ENCODE measurements around the gene MLLT10. TPM values are rescaled to one million over a fixed set of nuclear protein-coding genes. Genes with fewer than 3 reads are reported as not detected.
A peak's percentile ranks its signal among the peaks of the same experiment; 100 is the strongest.

Gene MLLT10
- polyA plus RNA-seq, 1 donor = 39.4 TPM

GRCh38 chr10:21528236-21529031, 5.6 kb upstream of the MLLT10 start:
- DNase-seq = peak in 1 of 2 donors; percentile 52
- Histone ChIP-seq H3K9me3 (ENCODE audit: control insufficient read depth, low read depth, low read length) (no peaks in the 10 kb centered on the region), H3K27ac (ENCODE audit: low read length) (peak overlapping the region; percentile 99), H3K36me3 (ENCODE audit: control insufficient read depth, insufficient read depth, low read length) (no peaks in the 10 kb centered on the region), H3K4me1 (ENCODE audit: control insufficient read depth, insufficient read depth, low read length) (peaks cover 11% of the 10 kb centered on the region), H3K4me3 (ENCODE audit: low read length) (peak overlapping the region; percentile 83), H3K27me3 (ENCODE audit: control insufficient read depth, insufficient read depth, low read length) (no peaks in the 10 kb centered on the region)
- 68% methylated on average over 5 of the region's 8 CpGs for WGBS (ENCODE audit: insufficient coverage, low lambda C conversion rate)

- DNase-seq = peak in 1 of 2 donors; percentile 48
- H3K4me1 ChIP-seq (ENCODE audit: control insufficient read depth, insufficient read depth, low read length) = peaks cover 8% of the 10 kb centered on the region
- WGBS (ENCODE audit: insufficient coverage, low lambda C conversion rate) = 88% methylated on average over 4 of the region's 9 CpGs
- H3K36me3 ChIP-seq (ENCODE audit: control insufficient read depth, insufficient read depth, low read length) = no peaks in the 10 kb centered on the region
- no peak overlapping the region for H3K4me3 ChIP-seq (ENCODE audit: low read length)
- H3K9me3 ChIP-seq (ENCODE audit: control insufficient read depth, low read depth, low read length) = no peaks in the 10 kb centered on the region
- H3K27me3 ChIP-seq (ENCODE audit: control insufficient read depth, insufficient read depth, low read length) = no peaks in the 10 kb centered on the region
- no peak overlapping the region for H3K27ac ChIP-seq (ENCODE audit: low read length)
These were observed 4.8 kb upstream of the MLLT10 start for GRCh38 chr10:21529032-21529910.

GRCh38 chr10:21530168-21530567, 3.9 kb upstream of the MLLT10 start:
- H3K27me3 ChIP-seq (ENCODE audit: control insufficient read depth, insufficient read depth, low read length) = no peaks in the 10 kb centered on the region
- H3K9me3 ChIP-seq (ENCODE audit: control insufficient read depth, low read depth, low read length) = no peaks in the 10 kb centered on the region
- H3K27ac ChIP-seq (ENCODE audit: low read length) = no peak overlapping the region
- H3K36me3 ChIP-seq (ENCODE audit: control insufficient read depth, insufficient read depth, low read length) = no peaks in the 10 kb centered on the region
- peaks cover 8% of the 10 kb centered on the region for H3K4me1 ChIP-seq (ENCODE audit: control insufficient read depth, insufficient read depth, low read length)
- DNase-seq = no peak
- WGBS (ENCODE audit: insufficient coverage, low lambda C conversion rate) = 100% methylated on average over 1 of the region's 1 CpG
- H3K4me3 ChIP-seq (ENCODE audit: low read length) = no peak overlapping the region

GRCh38 chr10:21530641-21531040, 3.4 kb upstream of the MLLT10 start:
- Histone ChIP-seq H3K9me3 (ENCODE audit: control insufficient read depth, low read depth, low read length) (no peaks in the 10 kb centered on the region), H3K36me3 (ENCODE audit: control insufficient read depth, insufficient read depth, low read length) (no peaks in the 10 kb centered on the region), H3K4me1 (ENCODE audit: control insufficient read depth, insufficient read depth, low read length) (peaks cover 8% of the 10 kb centered on the region), H3K27me3 (ENCODE audit: control insufficient read depth, insufficient read depth, low read length) (no peaks in the 10 kb centered on the region), H3K4me3 (ENCODE audit: low read length) (no peak overlapping the region), H3K27ac (ENCODE audit: low read length) (no peak overlapping the region)
- peak in 1 of 2 donors; percentile 43 for DNase-seq
- no CpG with 5 or more reads among the region's 1 CpG for WGBS (ENCODE audit: insufficient coverage, low lambda C conversion rate)

GRCh38 chr10:21531164-21531563, 2.9 kb upstream of the MLLT10 start:
- Histone ChIP-seq H3K9me3 (ENCODE audit: control insufficient read depth, low read depth, low read length) (no peaks in the 10 kb centered on the region), H3K27me3 (ENCODE audit: control insufficient read depth, insufficient read depth, low read length) (no peaks in the 10 kb centered on the region), H3K27ac (ENCODE audit: low read length) (no peak overlapping the region), H3K4me1 (ENCODE audit: control insufficient read depth, insufficient read depth, low read length) (peaks cover 8% of the 10 kb centered on the region), H3K4me3 (ENCODE audit: low read length) (no peak overlapping the region), H3K36me3 (ENCODE audit: control insufficient read depth, insufficient read depth, low read length) (no peaks in the 10 kb centered on the region)
- DNase-seq = peak in 1 of 2 donors; percentile 31
- 100% methylated on average over 1 of the region's 1 CpG for WGBS (ENCODE audit: insufficient coverage, low lambda C conversion rate)

DNA sequence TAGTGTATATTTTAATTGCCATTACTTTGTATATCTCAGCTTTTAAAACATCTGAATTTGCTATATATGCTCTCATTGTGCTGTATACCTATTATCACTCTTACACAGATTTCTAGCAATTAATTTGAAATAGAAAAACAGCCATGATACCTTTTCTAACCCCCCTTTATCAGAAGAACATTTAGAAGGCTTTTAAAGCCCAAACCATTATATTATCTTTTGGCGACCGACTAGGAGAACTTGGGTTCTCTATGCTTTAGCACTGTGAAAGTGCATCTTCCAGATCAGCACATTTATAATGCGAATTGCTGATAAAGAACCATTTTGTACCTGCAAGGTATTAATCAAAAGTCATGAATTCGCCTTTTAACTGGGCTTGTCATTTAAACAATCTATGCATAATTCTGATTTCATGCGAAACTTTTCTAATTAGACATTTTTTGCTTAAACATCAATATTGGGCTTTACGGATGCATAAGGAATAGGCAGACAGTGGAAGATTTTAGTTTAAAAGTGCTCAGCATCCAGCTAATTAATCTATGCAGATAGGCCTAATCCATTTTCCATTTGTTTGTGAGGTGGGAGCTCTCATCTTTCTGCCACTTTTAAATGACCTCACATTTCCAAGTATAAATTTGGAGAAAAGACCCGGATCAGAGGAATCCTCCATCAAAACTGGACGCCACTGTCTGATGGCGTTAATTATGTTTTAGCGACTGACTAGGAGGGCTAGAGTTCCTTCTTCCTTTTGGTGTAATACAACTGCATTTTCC, 1.2 kb upstream of the MLLT10 start:
- peak in 1 of 2 donors; percentile 61 for DNase-seq
- Histone ChIP-seq H3K9me3 (ENCODE audit: control insufficient read depth, low read depth, low read length) (no peaks in the 10 kb centered on the region), H3K27ac (ENCODE audit: low read length) (peak overlapping the region; percentile 99), H3K27me3 (ENCODE audit: control insufficient read depth, insufficient read depth, low read length) (no peaks in the 10 kb centered on the region), H3K36me3 (ENCODE audit: control insufficient read depth, insufficient read depth, low read length) (peaks cover 5% of the 10 kb centered on the region), H3K4me3 (ENCODE audit: low read length) (peak overlapping the region; percentile 61), H3K4me1 (ENCODE audit: control insufficient read depth, insufficient read depth, low read length) (peaks cover 8% of the 10 kb centered on the region)
- 20% methylated on average over 1 of the region's 10 CpGs for WGBS (ENCODE audit: insufficient coverage, low lambda C conversion rate)

- no CpG with 5 or more reads among the region's 26 CpGs for WGBS (ENCODE audit: insufficient coverage, low lambda C conversion rate)
- DNase-seq = no peak
- Histone ChIP-seq H3K27ac (ENCODE audit: low read length) (peak overlapping the region; percentile 83), H3K4me3 (ENCODE audit: low read length) (peak overlapping the region; percentile 79), H3K4me1 (ENCODE audit: control insufficient read depth, insufficient read depth, low read length) (peaks cover 8% of the 10 kb centered on the region), H3K9me3 (ENCODE audit: control insufficient read depth, low read depth, low read length) (no peaks in the 10 kb centered on the region), H3K36me3 (ENCODE audit: control insufficient read depth, insufficient read depth, low read length) (peaks cover 12% of the 10 kb centered on the region), H3K27me3 (ENCODE audit: control insufficient read depth, insufficient read depth, low read length) (no peaks in the 10 kb centered on the region)
These were observed 201 bp downstream of the MLLT10 start for GRCh38 chr10:21534280-21534586.

DNA sequence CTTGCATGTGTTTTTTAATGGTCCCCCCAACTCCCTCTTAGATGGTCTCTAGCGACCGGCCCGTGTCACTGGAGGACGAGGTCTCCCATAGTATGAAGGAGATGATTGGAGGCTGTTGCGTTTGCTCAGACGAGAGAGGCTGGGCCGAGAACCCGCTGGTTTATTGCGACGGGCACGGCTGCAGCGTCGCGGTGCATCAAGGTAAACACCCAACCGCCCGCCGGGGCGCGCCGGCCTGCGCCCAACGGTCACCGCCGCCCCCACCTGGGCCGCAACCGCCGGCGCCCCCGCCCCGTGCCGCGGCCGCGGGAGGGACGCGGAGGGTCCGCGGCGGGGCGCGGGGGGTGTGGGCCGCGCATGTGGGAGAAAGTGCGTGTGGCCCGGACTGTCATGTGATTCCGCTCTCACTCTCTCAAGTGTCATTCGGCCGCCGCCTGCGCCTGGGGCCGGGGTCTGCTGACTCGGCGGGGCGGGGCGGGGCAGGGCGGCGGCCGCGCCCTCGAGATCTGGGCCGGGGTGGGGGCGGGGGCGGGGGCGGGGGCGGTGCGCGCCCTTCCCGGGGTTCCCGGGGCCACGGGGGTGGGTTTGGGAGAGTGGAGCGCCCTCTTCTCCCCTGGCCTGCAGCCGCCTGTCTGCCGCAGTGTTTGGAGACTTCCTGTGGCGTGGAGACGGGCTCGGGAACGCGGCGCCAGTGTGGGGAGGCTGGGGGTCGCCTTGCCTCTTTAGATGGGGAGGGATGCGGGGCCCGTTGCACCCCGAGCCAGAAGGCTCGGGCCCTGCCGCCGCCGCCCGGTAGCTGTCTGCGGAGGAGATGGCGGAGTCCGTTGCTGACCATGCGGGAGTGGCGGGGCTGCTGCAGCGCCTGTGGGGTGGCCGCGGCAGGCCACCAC, 817 bp downstream of the MLLT10 start:
- peak overlapping the region; percentile 83 for H3K27ac ChIP-seq (ENCODE audit: low read length)
- peaks cover 8% of the 10 kb centered on the region for H3K4me1 ChIP-seq (ENCODE audit: control insufficient read depth, insufficient read depth, low read length)
- H3K9me3 ChIP-seq (ENCODE audit: control insufficient read depth, low read depth, low read length) = no peaks in the 10 kb centered on the region
- no peaks in the 10 kb centered on the region for H3K27me3 ChIP-seq (ENCODE audit: control insufficient read depth, insufficient read depth, low read length)
- H3K36me3 ChIP-seq (ENCODE audit: control insufficient read depth, insufficient read depth, low read length) = peaks cover 19% of the 10 kb centered on the region
- peak overlapping the region; percentile 79 for H3K4me3 ChIP-seq (ENCODE audit: low read length)
- peak in 1 of 2 donors; percentile 78 for DNase-seq
- no CpG with 5 or more reads among the region's 96 CpGs for WGBS (ENCODE audit: insufficient coverage, low lambda C conversion rate)

DNA sequence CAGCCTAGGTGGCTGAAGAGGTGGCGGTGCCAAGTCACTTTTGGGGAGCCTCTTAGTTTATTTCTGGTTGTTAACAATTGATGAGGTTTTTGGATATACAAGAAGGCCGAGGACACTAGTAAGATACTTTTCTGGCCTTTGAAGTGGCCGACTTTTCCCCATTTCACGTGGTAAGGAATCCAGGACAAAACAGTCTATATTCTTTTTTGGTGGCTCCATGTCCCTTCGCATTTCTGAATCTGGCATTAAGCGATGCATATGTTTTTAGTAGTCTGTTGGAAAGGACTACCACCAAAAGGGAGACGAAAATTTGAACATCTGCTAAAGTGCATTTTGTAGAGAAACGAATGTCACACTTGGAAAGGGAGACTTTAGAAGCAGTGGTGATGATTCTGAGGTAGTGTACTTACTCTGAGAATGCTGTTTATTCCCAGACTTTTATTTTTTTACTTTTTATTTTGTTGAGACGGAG, 1.5 kb downstream of the MLLT10 start:
- peak overlapping the region; percentile 79 for H3K4me3 ChIP-seq (ENCODE audit: low read length)
- DNase-seq = no peak
- 78% methylated on average over 3 of the region's 9 CpGs for WGBS (ENCODE audit: insufficient coverage, low lambda C conversion rate)
- H3K36me3 ChIP-seq (ENCODE audit: control insufficient read depth, insufficient read depth, low read length) = peaks cover 24% of the 10 kb centered on the region
- H3K27me3 ChIP-seq (ENCODE audit: control insufficient read depth, insufficient read depth, low read length) = no peaks in the 10 kb centered on the region
- no peaks in the 10 kb centered on the region for H3K9me3 ChIP-seq (ENCODE audit: control insufficient read depth, low read depth, low read length)
- peaks cover 8% of the 10 kb centered on the region for H3K4me1 ChIP-seq (ENCODE audit: control insufficient read depth, insufficient read depth, low read length)
- H3K27ac ChIP-seq (ENCODE audit: low read length) = peak overlapping the region; percentile 68
